COR-L47 (cell line): ENCODE results near the gene FKBP7.
"Not testable (repeated sequence)": the region's sequence is repeated elsewhere in the genome, so short reads cannot be mapped to it uniquely, and the experiment has no call there.

Source experiments
- DNase-seq: peaks from one replicate; lab custom pipeline; 2025; lab: John Stamatoyannopoulos, UW

The FKBP7 gene

DNA sequence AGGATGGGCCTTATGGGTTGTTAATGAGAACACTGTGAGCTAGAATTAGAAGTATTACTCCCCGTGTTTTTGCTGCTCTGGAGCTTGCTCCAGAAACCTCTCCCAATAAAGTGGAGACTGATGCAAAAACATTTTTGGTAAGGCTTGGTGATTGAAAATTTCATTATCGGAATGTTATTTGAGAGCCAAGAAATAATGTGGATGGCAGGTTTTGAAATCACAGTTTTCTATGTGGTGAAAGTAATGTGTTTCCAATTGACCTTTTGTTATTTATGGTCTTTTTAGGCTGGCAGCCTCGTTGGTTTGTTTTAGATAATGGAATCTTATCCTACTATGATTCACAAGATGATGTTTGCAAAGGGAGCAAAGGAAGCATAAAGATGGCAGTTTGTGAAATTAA, 7.0 kb upstream of the FKBP7 start:
- DNase-seq: no peak

DNA sequence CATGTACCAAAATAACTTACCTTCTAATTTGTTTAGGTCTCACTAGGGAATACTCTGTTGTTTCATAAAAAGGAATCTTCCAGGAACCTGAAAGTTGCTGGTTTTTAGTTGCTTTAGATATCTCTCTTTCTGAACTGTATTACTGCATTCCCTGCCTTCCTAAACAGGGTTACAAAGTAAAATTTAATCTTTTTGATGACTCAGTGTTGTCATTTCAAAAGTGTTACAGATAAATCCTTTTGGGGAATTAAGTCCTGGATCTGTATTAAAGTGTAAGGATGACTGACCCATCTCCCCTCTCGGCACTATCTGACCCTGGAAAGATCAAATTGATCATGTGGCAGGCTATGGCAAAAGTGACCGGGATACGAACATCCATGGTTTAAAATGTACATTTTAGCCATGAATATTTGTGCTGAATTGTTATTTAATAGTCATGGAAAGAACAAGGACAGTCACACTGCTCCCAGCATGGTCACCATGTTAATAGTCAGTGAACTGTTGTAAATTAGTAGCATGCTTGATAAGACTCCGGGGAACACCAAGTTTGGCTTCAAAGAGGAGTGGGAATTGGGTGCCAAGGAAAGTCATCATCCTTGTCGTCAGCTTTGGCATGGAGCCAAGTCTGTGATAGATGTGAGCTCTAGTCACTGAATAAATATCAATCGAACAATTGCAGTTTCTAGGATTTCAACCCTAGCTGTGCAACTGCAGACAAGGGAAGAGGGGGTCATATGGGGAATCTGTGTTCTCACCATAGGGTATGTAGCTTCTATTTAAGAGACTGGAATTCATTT, 6.0 kb upstream of the FKBP7 start:
- peak; percentile 89 for DNase-seq

DNA sequence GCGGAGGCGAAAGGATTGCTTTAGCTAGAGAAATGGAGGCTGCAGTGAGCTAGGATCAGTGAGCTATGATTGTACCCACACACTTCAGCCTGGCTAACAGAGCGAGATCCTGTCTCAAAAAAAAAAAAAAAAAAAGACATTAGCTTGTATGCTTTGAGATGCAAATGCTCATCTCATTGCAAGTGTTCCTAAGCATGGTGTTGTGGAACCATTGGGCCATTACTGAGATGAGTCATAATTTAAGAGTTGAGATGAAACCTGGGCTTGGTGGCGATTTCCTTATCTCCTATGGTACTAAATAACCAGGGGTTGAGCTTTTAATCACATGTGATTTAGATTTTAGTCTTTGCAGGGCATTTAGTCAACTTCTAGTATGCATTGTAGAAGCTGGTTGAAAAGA, 4.0 kb upstream of the FKBP7 start:
- no peak for DNase-seq

DNA sequence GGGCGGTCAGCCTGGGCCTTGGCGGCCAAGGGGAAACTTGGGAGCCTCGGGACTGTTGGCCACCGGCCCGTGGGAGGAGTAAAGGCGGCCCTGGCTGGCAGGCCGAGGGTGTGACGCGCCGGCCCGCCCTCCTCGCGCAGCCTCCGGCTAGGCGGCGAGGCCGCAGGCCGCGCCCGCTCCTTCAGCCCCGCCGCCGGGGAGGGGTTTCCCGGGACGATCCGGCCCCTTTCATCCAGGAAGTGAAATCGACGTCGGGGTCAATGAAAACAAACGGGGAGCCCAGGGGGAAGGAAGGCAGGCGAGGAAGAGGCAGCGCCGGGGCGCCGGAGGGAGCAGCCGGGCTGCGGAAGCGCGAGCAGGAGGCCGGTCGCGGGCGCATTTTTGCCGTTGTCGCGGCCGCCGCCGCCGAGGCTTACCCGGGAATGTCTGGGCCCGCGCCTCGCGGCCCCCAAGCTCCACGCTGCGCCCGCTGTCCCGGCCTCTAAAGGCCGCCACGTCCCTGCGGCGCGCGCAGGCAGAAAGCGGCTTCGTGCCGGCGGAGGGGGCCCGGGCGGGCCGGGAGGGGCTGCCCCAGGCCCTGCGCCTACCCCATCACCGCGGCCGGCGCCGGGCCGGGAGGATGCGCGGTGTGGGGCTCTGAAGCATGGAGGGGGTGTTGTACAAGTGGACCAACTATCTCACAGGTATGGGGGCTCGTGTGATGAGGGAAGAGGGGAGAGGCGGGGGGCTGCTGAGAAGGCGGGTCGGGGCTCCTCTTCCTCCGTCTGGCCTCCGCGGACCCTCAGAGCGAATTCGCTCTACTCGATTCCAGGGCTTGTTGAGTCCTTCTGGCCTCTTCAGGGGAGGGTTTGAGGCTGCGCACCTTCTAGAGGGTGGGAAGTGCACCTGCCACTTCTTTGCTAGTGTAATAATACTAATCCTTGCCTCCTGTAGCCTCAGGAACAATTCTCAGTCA, 2.1 kb upstream of the FKBP7 start, which contains the start of gene PLEKHA3:
TSS of gene PLEKHA3 (plus strand) at position 231 of the 955 bp plus-strand sequence. CDS start at position 644, 413 bp downstream.
- peak; percentile 95 for DNase-seq

DNA sequence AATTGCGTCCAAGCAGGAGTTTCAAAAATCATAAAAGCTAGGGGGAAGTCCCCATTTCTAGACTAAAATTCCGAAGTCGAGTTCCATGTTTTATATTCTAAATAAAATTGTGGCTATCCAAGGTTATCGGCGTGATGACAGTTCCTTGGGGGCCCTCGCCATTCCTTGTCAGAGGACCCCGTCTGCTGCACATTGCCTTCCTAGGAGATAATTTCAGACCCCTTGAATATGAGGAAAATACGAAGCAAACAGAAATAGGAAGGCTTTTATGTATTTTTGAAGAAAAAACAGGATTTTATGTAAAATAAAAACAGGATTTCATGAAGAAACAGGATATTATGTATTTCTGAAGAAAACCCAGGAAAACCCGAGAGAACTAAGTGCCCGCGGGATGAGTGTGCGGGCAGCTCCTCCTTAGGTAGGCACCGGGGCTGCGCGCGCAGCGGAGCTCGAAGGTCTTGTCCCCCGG, 1.4 kb upstream of the FKBP7 start:
- DNase-seq: no peak

DNA sequence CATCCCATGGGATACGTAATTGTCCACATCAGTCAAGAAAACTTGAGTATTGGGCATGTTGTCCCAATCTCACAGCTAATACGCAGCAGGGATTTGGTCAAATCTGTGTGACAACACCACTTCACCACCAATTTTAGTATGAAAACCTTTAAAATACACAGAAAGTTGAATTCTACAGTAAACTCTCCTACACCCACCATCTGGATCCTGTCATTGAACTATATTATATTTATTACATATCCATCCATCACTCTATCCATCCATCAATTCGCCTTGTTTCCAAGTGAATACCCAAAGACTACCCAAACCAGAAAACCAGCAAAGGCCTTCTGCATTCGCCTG, 846 bp upstream of the FKBP7 start:
- DNase-seq: no peak

DNA sequence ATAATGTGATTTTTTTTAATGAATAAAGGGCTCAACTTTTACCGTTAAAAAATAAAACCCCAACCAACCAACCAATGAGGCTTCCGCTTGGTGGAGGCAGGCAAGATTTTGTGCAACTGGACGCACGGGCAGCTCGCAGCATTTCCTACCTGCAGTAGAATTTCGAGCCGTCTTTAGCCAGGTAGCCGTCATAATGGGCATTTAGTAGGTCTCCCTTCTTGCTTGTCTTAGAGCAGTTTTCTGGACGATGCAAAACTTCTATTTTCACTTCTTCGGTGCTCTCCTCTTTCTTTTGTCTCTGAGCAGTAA, 316 bp downstream of the FKBP7 start:
- peak; percentile 6 for DNase-seq

DNA sequence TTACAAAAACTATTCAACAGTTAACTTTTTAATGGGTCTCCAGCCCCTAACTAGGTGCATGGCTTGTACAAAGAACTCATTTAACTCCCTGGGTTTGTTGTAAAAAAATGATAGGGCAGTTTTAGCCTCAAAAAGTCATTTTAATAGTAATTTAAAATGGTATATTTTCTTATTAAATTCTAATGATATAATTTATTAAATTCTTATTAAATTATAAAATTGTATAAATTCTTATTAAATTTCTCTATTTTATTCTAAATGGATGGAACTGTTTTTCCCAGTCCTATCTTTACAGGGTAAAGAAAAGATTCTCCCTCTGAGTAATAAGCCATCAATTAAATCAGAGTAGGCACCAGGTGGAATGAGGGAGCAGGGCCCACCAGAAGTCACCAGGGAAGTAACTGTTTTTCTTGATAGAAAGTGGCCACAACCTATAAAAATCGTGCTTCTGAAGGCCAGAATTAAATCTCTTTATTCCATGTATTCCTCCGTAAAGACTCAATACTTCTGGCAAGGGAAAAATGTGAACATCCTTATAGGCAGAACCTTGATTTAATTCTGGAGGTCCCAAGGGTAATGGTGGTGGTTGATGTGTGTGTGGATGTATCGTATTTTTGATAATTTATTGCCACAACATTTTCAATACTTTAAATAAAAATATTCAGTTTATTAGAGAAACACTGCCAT, 814 bp downstream of the FKBP7 start:
- DNase-seq: no peak

DNA sequence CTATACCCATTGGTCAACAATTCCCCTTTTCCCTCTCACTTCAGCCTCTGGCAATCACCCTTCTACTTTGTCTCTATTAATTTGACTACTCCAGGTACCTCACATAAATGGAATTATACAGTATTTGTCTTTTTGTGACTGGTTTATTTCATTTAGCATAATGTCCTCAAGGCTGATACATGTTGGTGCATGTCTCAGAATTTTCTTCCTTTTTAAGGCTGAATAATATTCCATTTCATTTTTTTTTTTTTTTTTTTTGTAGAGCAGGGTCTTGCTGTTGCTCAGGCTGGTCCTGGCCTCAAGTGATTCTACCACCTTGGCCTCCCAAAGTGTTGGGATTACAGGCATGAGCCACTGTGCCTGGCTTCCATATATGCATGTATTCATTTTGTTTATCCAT, 1.9 kb downstream of the FKBP7 start:
- no peak for DNase-seq

DNA sequence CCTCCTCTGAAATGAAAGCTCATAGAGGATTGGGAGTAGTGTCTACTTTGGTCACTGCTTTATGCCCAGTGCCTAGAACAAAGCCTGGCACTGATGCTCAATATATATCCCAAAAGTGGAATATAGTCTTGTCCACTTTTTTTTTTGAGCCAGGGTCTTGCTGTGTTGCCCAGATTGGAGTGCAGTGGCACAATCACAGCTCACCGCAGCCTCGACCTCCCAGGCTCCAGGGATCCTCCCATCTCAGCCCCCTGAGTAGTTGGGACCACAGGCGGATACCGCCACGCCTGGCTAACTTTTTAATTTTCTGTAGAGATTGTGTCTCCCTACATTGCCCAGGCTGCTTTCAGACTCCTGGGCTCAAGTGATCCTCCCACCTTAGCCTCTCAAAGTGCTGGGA, 3.8 kb downstream of the FKBP7 start:
- no peak for DNase-seq

DNA sequence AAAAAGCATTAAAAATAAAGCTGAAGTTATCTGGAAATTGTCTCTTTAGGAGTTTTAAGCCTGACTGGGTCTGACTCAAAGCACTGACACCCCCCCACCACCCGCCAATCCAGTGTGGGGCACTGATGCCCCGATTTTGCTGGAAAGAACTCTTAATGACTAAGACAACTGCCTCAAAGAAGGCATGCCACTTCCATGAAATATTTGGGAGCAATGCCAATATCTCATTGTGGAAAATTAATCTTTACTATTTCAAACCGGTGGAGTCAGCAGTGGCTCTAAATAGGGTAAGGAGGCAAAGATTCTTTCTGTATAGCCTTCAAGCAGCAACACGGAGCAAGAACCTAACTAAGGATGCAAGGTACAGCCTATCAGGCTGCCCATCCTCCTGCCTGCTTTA, 4.5 kb downstream of the FKBP7 start:
- DNase-seq: no peak

DNA sequence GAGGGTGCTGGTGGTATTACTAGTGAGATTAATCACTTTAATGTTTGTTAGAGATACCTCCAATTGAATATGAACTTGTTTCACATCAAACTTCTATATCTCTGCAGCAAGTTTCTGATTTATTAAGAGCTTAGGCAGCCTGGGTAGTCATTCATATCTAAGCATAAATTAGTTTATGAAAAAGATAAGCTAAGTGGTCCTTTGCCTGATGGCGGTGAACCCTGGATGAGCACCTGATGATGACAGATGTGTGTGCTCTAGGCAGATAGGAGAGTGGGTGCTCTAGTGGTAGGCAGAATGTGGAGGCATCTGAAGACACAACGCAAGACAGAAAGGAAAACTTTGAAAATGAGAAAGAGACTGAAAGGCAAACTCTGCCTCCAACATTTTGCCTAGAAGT, 5.0 kb downstream of the FKBP7 start:
- no peak for DNase-seq

DNA sequence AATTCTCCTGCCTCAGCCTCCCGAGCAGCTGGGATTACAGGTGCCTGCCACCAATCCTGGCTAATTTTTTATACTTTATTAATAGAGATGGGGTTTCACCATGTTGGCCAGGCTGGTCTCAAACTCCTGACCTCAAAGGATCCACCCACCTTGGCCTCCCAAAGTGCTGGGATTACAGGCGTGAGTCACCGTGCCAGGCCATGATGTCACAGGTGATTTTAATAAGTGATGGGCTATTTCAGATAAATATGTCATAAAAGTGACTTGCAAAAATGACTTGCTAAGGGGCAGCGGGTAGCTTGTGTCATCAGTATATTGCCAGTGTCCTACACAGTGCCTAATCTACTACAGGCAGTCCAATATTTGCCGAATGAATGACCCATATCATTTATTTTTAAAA, 7.1 kb downstream of the FKBP7 start:
- not testable (repeated sequence) for DNase-seq

DNA sequence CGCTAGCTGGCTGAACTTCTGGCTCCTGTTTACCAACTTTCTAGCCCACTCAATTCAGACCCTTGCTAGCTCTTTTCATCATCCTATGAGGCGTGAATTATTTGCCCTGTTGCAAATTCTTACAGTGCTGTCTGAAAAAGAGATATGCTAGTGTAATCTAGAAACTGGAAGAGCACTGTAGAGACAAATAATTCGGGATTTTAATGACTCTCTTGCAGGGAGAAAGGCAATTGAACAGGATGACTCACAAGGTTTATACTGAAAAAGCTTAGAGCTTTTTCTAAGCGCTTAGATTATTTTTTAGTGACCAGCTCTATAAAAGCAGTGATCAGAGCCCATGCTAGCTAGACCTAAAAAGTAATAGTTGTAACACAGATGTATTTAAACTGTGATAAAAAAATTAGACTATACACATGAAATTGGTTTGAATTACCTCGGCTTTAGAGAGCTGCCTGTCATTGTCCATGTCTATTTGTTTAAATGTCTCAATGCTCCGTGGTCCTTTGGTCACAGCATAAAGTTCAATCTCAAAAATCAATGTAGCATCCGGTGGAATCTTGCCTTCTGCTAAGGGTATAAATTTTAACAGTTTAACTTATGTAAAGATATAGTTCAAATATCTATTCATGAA, 9.1 kb downstream of the FKBP7 start:
- DNase-seq: no peak

DNA sequence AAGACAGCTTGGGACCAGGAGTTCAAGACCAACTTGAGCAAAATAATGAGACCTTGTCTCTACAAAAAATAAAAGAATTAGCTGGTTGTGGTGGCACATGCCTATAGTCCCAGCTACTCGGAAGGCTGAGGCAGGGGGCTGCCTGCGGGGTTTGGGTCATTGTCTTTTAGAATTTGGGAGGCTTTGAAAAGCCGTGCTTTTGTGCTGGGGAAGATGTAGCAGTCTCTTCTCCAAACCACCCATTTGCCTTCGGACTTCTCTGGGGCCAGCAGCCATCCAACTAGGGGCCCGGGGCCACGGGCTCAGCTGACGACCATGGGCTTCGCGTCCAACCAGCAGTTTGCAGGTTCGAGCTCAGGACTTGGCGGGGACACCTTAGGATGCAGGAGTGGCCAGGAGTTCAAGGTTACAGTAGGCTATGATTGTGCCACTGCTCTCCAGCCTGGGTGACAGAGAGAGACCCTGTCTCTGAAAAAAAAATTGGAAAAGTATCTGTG, 21.0 kb downstream of the FKBP7 start:
- DNase-seq: no peak

DNA sequence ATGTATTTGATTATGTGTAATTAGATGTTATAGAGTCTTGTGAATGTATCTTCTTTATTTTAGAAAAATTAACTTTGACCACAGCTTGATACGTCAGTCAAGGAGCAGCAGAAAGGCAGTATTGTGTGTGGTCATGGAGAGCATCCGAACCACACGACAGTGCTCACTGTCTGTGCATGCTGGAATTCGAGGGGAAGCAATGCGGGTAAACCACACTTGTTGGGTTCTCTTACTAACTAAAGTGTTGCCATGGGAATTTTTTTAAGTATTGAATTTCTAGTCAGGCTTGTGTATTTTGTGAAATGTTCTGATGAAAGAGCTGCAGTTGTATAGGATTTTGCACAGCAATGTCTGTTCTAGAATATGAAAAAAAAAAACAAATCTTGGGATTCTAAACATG, 22.5 kb downstream of the FKBP7 start:
- DNase-seq: no peak

DNA sequence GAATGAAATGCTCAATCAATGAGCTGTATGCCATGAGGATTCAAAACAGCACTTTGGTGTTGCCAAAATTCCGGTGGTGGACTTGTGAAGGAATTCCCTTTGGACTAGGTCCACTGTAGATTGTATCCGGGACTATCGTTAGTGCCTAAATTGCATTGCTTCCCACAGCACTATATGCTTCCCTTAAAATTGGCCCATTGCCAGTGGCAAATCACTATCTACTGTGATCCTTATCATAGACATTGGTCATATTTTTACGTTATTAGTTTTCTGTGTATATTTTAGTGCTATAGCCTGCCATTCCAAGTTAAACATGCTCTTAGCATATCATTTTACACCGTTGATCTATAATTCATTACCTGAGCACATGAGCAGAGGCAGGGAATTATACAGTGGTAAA, 25.5 kb downstream of the FKBP7 start:
- no peak for DNase-seq

DNA sequence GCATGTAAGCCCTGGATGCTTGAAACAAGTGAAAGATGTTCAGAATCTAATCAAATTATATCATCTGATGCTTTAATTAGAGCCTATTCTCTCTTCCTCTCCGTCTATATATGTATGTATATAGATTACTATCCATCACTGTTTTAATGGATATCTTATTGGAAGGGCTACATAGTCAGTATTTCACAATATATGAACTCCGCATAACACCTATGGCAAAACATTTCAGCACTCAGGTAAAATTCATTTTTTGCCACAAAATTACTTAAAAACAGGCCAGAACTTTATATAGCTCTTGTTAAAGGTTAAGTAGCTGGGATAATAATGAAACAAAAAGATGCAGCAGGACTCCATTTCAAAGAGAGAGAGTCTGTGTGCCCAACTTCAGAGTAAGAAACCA, 26.1 kb downstream of the FKBP7 start:
- DNase-seq: no peak

DNA sequence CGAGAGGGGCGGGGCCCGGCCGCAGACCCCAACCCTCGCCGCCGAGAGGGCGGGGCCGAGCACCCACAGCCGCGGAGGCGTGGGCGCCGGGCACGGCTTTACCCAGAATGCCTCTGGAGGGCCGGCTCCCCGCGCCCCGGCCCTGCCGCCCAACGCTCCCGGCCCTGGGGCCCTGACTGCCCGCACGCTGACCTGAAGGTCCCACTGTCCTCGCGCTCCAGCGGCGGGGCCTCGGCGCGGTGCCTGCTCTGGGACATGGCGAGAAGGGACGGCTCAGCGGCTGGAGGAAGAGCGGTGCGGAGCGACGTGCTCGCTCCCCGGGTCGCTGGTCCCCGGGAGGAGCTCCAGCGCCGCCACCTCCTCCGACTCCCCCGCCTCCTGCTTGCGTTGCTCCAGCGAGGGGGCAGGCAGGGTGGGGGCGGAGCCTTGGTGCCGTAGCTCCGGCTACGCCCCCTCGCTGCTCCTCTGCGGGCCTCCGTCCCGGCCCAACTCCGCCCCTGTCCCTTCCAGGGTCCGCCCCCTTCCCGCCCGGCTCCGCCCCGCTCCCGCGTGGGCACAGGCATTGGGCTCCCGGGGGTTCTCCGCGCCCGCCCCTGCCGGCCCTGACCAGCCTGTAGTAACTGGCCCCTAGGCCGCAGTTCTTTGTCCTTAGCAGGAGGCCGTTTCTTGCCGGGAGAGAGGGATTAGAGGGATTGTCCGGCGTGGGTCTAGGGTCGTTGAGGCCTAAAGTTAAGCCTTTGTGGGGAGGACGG, 27.4 kb downstream of the FKBP7 start, which contains the start of the genes PJVK and PRKRA:
TSS of gene PJVK (plus strand) at position 605 of the 752 bp plus-strand sequence. CDS start 2,032 bp downstream, outside the sequence.
TSS of gene PRKRA (minus strand) at position 402 of the 752 bp plus-strand sequence. CDS start at position 257, 145 bp downstream.
- peak; percentile 98 for DNase-seq

DNA sequence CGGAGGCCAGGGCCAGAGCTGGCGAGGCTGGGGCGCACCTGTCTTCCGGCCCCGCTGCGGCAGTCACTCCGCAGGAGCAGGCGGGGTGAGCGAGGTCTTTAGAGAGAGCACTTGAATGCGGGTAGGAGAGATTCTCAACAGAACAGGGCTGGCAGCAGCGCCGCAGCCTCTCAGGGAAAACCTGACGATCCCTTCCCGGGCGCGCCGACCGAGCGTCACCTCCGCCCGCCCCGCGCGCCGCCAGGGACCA, 28.0 kb downstream of the FKBP7 start:
- peak; percentile 82 for DNase-seq
